EH (cell line): ENCODE measurements around the gene AGER.
"Not testable (repeated sequence)": the region's sequence is repeated elsewhere in the genome, so short reads cannot be mapped to it uniquely, and the experiment has no call there.

Source experiments
- DNase-seq: peaks from one replicate; pipeline ENCODE4 v3.0.0-alpha.2; 2015; ENCODE audit warnings: low read depth

AGER gene

GRCh38 chr6:32186151-32186840, 2.2 kb upstream of the AGER start:
- DNase-seq, result not testable (repeated sequence)

- DNase-seq, result peak; percentile 94
Measured at GRCh38 chr6:32185681-32186131, 1.7 kb upstream of the AGER start.

GRCh38 chr6:32183483-32184083, 470 bp downstream of the AGER start:
- no peak for DNase-seq

GRCh38 chr6:32183030-32183429, 1.0 kb downstream of the AGER start:
- DNase-seq, result no peak

- no peak for DNase-seq
Measured at GRCh38 chr6:32182555-32182981, 1.5 kb downstream of the AGER start.

- no peak for DNase-seq
Measured at GRCh38 chr6:32181915-32182529, 2.0 kb downstream of the AGER start.

GRCh38 chr6:32181148-32181702, 2.8 kb downstream of the AGER start:
- no peak for DNase-seq

- no peak for DNase-seq
Measured at GRCh38 chr6:32179766-32180405, 4.2 kb downstream of the AGER start.

GRCh38 chr6:32178547-32179440, 5.3 kb downstream of the AGER start:
- no peak for DNase-seq

- DNase-seq, result peak; percentile 100
Measured at GRCh38 chr6:32177788-32178546, 6.1 kb downstream of the AGER start, which contains the start of gene RNF5. TSS of gene RNF5 (plus strand) at chr6:32178405. CDS start at chr6:32178512, 107 bp downstream.

- no peak for DNase-seq
Measured at GRCh38 chr6:32177183-32177787, 6.8 kb downstream of the AGER start.

- DNase-seq, result peak; percentile 66
Measured at GRCh38 chr6:32176476-32177182, 7.4 kb downstream of the AGER start.

GRCh38 chr6:32175711-32176475, 8.2 kb downstream of the AGER start, which contains the start of gene AGPAT1:
TSS of gene AGPAT1 (minus strand) at chr6:32176084. CDS start at chr6:32171496, 4,588 bp downstream.
- DNase-seq, result peak; percentile 98

- DNase-seq, result no peak
Measured at GRCh38 chr6:32175322-32175710, 8.7 kb downstream of the AGER start.

- DNase-seq, result no peak
Measured at GRCh38 chr6:32174416-32174815, 9.6 kb downstream of the AGER start.

- DNase-seq, result no peak
Measured at GRCh38 chr6:32173051-32173727, 10.9 kb downstream of the AGER start.

GRCh38 chr6:32171234-32171633, 12.8 kb downstream of the AGER start:
- no peak for DNase-seq

GRCh38 chr6:32170294-32170693, 13.8 kb downstream of the AGER start:
- peak; percentile 29 for DNase-seq
